Measurements from ENCODE around the gene ZBED4.

GRCh38 chr22:49873228-49873940, 19.7 kb downstream of the ZBED4 start:
- TF ChIP-seq POLR2A (IDR thresholded peaks at IDR 0.05) (no peak), CTCF (IDR thresholded peaks at IDR 0.05) (no peak)

All from transverse colon (tissue), 3 donors.